Activated naive CD8-positive, alpha-beta T cell treated with anti-CD3 and anti-CD28 coated beads, Interleukin-2, amount 10 ng/mL, durations not matched to agents 7 days and 5 days (primary cell): Measurements from ENCODE around the gene MALT1. TPM values are rescaled to one million over a fixed set of nuclear protein-coding genes. Genes with fewer than 3 reads are reported as not detected.
"Not testable (repeated sequence)": the region's sequence is repeated elsewhere in the genome, so short reads cannot be mapped to it uniquely, and the experiment has no call there.

Experiments used
- ATAC-seq: fragments of 150-1000 bp; cut with Tn5 transposase; one replicate; pipeline ENCODE4 v1.10.0; 2021; ENCODE audit warnings: low read depth, moderate library complexity
- POLR2A ChIA-PET: fragments of 350-600 bp; sonication (Branson Sonifier 250); formaldehyde crosslinking; loops from one replicate; lab custom pipeline; 2021; ENCODE audit warnings: antibody characterized with exemption; lab: Charles Lee
- DNase-seq: peaks from one replicate; pipeline ENCODE4 v3.0.0; 2021
- H3K27ac Mint-ChIP-seq: one replicate; pipeline ENCODE4 v1.8.0; 2022; ENCODE audit warnings: mild to moderate bottlenecking, mixed read lengths
- H3K27me3 Mint-ChIP-seq: one replicate; pipeline ENCODE4 v1.8.0; 2022; ENCODE audit warnings: mild to moderate bottlenecking, moderate library complexity, mixed read lengths
- H3K36me3 Mint-ChIP-seq: one replicate; pipeline ENCODE4 v1.8.0; 2021; ENCODE audit warnings: mild to moderate bottlenecking, mixed read lengths
- H3K4me1 Mint-ChIP-seq: one replicate; pipeline ENCODE4 v1.8.0; 2021; ENCODE audit warnings: mixed read lengths
- H3K4me3 Mint-ChIP-seq: one replicate; pipeline ENCODE4 v1.8.0; 2022; ENCODE audit warnings: mild to moderate bottlenecking, moderate library complexity, mixed read lengths
- H3K9me3 Mint-ChIP-seq: one replicate; pipeline ENCODE4 v1.8.0; 2021; ENCODE audit warnings: mixed read lengths
- total RNA-seq, 2 experiments: library from RNA; stranded (reverse); gene quantifications; one replicate each; pipeline ENCODE4 v1.2.3, GENCODE V29; 2021

The MALT1 gene
- total RNA-seq, 2 experiments from 2014 or later, result 68.6 to 71.6 TPM

DNA sequence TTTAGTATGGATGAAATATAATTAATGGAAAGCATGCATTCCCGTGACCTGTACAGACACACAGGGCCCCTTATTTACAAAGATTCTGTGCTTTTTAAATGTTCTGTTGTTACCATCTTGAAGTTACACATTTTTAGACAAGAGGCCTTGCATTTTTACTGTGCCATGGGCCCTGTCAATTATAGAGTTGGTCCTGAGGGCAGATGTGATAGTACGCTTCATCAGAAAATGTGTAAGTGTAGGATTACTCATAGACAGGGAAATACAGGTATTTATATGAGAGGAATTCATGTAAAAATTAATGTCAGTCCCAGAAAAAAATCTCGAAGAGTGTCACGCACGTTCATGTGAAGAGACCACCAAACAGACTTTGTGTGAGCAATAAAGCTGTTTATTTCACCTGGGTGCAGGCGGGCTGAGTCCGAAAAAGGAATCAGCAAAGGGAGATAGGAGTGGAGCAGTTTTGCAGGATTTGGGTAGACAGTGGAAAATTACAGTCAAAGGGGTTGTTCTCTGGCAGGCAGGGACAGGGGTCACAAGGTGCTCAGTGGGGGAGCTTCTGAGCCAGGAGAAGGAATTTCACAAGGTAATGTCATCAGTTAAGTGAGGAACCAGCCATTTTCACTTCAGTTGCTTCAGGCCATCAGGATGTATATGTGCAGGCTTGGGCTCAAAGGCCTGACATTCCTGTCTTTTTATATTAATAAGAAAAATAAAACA lies 30.2 kb upstream of the MALT1 start:
- Mint-ChIP-seq H3K36me3 (peaks cover 3% of the 10 kb centered on the region), H3K4me3 (no peak overlapping the region), H3K9me3 (peaks cover 2% of the 10 kb centered on the region), H3K27me3 (no peaks in the 10 kb centered on the region), H3K27ac (no peak overlapping the region), H3K4me1 (peaks cover 10% of the 10 kb centered on the region)
- ATAC-seq (no peak), DNase-seq (no peak)
- POLR2A ChIA-PET, result no interaction called here

DNA sequence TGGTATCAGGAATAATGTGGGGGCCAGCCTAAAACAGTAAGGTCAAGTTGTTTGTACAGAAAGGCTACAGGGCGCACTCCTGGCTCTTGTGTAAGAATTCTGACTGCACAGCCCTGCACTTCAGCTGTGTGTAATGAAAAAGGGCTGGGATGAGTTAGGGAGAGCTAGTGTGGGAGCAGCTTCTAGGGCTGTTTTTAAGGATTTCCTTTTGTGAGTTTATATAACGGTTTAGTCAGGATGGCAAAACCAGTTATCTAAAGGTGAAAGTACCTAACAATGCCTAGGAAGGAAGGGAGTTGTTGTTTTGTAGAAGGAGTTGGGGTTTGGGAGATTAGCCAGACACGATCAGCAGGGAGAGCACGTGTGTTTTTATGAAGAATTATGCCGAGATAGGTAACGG lies 27.7 kb upstream of the MALT1 start:
- ATAC-seq, DNase-seq, POLR2A ChIA-PET, H3K4me3 Mint-ChIP-seq, H3K4me1 Mint-ChIP-seq, H3K27ac Mint-ChIP-seq, H3K36me3 Mint-ChIP-seq, H3K9me3 Mint-ChIP-seq, H3K27me3 Mint-ChIP-seq: not testable (repeated sequence)

DNA sequence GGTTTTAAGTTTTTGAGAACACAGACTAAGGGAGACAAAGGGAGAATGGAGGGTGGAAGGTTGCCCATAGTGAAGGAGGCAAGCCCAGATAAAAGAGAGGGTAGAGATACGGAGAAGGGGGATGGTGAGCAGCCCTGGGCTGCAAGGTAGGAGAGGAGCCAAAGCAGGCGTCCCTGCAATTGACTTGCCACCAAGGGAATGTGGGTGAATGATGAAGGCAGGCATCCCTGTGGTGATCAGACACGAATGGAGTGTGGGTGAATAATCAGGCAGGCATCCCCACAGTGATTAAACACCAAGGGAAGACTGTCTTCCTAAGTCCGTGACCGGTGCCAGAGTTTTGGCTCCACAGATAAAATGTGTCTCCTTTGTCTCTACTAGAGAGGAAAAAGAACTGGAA lies 25.9 kb upstream of the MALT1 start:
- peaks cover 11% of the 10 kb centered on the region for H3K36me3 Mint-ChIP-seq
- H3K4me1 Mint-ChIP-seq, result peaks cover 8% of the 10 kb centered on the region
- POLR2A ChIA-PET, result no interaction called here
- DNase-seq (no peak), ATAC-seq (no peak)
- H3K9me3 Mint-ChIP-seq, result peaks cover 3% of the 10 kb centered on the region
- H3K4me3 Mint-ChIP-seq, result no peak overlapping the region
- no peak overlapping the region for H3K27ac Mint-ChIP-seq
- H3K27me3 Mint-ChIP-seq, result no peaks in the 10 kb centered on the region

DNA sequence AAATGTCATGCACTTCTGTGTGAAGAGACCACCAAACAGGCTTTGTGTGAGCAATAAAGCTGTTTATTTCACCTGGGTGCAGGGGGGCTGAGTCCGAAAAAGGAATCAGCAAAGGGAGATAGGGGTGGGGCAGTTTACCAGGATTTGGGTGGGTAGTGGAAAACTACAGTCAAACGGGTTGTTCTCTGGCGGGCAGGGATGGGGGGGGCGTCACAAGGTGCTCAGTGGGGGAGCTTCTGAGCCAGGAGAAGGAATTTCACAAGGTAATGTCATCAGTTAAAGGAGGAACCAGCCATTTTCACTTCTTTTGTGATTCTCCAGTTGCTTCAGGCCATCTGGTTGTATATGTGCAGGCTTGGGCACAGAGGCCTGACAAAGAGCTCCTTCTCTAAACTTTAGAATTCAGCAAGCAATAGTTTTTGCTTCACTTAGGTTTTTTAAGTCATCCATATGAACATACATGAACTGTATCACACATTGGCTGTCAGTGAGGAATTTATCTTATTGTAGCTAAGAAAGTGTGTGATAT lies 24.9 kb upstream of the MALT1 start:
- no peak overlapping the region for H3K27ac Mint-ChIP-seq
- DNase-seq, result no peak
- POLR2A ChIA-PET, result interaction anchor here (2.0 kb wide), 1 partner anchor 25 kb away, joined by 7 read pairs; the partner anchor contains the start of gene MALT1
- peaks cover 11% of the 10 kb centered on the region for H3K36me3 Mint-ChIP-seq
- H3K9me3 Mint-ChIP-seq, result peaks cover 3% of the 10 kb centered on the region
- H3K4me1 Mint-ChIP-seq, result peaks cover 13% of the 10 kb centered on the region
- no peak for ATAC-seq
- no peak overlapping the region for H3K4me3 Mint-ChIP-seq
- no peaks in the 10 kb centered on the region for H3K27me3 Mint-ChIP-seq

DNA sequence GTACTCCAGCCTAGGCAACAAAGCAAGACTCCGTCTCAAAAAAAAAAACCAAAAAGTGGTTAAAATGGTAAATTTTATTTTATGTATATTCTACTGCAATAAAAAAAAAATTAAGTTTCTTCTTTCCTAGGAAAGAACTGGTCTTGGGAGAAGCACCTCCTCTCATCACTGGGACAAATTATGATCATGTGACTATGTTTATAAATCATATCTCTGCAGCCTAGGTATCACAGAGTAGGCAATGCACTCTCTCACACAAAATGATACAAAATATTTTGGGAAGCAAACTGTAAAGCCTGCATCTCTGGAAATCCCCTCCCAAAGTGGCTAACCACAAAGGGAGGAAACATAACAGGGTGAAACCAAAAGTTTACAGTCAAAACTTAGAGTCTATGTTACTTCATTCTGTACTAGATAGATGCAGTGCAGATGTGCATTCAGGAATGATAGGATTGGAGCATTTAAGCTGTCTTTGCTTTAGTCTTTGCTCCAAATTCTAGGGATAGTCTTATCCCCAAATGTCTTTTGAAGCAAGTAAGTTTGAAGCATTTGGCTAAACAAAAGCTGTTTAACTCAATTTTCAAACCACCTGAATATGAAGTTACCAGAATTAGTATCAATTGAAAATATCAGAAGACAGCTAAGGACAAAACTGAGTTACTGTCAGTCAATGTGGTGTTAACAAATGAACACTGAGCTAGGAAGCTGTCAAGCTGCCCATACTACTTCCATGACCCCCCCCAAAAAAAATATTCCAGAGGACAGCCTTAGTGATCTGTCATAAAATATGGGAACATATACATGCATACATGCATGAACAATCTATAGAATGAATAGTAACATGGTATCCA lies 21.1 kb upstream of the MALT1 start:
- peak overlapping the region; percentile 28 for H3K27ac Mint-ChIP-seq
- DNase-seq, result no peak
- peak; percentile 75 for ATAC-seq
- H3K4me1 Mint-ChIP-seq, result peaks cover 32% of the 10 kb centered on the region
- peak overlapping the region; percentile 51 for H3K4me3 Mint-ChIP-seq
- POLR2A ChIA-PET, result interaction anchor here (1.0 kb wide), 1 partner anchor 22 kb away, joined by 3 read pairs; no protein-coding TSS in a partner anchor
- no peaks in the 10 kb centered on the region for H3K27me3 Mint-ChIP-seq
- peaks cover 24% of the 10 kb centered on the region for H3K36me3 Mint-ChIP-seq
- H3K9me3 Mint-ChIP-seq, result peaks cover 8% of the 10 kb centered on the region

DNA sequence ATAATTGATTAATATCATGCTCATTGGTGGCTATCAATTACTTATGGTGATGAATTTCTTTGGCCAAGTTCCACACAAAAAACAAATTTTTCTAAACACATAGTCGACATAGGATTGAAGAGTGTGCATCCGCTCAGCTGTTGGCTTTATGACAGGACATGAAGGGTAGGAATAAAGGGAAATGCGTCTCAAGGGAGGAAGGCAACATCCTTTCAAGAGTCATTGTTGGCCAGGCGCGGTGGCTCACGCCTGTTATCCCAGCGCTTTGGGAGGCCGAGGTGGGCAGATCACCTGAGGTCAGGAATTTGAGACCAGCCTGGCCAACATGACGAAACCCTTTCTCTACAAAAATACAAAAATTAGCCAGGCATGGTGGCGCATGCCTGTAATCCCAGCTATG lies 20.4 kb upstream of the MALT1 start:
- Mint-ChIP-seq H3K27ac (peak overlapping the region; percentile 0), H3K36me3 (peaks cover 24% of the 10 kb centered on the region), H3K4me1 (peaks cover 32% of the 10 kb centered on the region), H3K4me3 (peak overlapping the region; percentile 32)
- H3K27me3 Mint-ChIP-seq, ATAC-seq, H3K9me3 Mint-ChIP-seq, DNase-seq: not testable (repeated sequence)
- POLR2A ChIA-PET, result interaction anchor here (1.0 kb wide), 1 partner anchor 21 kb away, joined by 3 read pairs; no protein-coding TSS in a partner anchor

DNA sequence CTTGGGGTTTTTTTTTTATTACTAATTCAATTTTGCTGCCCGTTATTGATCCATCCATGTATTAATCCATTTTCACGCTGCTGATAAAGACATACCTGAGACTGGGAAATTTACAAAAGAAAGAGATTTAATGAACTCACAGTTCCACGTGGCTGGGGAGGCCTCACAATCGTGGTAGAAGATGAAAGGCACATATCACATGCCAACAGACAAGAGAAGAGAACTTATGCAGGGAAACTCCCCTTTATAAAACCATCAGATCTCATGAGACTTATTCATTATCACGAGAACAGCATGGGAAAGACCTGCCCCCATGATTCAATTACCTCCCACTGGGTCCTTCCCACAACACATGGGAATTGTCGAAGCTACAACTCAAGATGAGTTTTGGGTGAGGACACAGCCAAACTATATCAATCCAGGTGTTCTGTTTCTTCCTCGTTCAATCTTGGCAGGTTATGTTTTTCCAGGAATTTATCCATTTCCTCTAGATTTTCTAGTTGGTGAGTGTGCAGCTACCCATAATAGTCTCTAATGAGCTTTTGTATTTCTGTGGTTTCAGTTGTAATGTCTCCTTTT lies 18.0 kb upstream of the MALT1 start:
- not testable (repeated sequence) for ATAC-seq, H3K27ac Mint-ChIP-seq, H3K4me3 Mint-ChIP-seq, H3K9me3 Mint-ChIP-seq, DNase-seq, H3K27me3 Mint-ChIP-seq
- Mint-ChIP-seq H3K36me3 (peaks cover 20% of the 10 kb centered on the region), H3K4me1 (peaks cover 44% of the 10 kb centered on the region)
- POLR2A ChIA-PET, result interaction anchor here (0.6 kb wide), 1 partner anchor 18 kb away, joined by 4 read pairs; the partner anchor contains the start of gene MALT1

DNA sequence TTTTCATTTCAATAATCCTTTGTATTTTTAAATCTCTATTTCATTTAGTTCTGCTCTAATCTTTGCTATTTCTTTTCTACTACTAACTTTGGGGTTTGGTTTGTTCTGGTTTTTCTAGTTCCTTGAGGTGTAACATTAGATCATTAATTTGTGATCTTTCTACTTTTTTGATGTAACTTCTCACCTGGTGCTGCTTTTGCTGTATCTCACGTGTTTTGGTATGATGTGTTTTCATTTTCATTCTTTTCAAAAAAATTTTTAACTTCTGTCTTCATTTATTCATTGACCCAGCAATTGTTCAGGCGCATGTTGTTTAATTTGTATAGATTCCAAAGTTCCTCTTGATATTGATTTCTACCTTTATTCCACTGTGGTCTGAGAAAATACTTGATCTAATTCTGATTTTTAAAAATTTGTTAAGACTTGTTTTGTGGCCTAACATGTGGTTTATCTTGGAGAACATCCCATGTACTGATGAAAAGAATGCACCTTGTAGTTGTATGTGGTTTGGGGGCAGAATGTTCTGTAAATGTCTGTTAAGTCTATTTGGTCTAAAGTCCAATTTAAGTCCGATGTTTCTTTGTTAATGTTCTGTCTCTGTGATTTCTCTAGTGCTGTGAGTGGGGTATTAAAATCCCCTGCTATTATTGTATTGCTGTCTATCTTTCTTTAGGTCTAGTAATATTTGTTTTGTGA lies 17.3 kb upstream of the MALT1 start:
- H3K27me3 Mint-ChIP-seq, result no peaks in the 10 kb centered on the region
- peak overlapping the region; percentile 38 for H3K4me3 Mint-ChIP-seq
- H3K9me3 Mint-ChIP-seq, result peaks cover 6% of the 10 kb centered on the region
- DNase-seq (no peak), ATAC-seq (no peak)
- peaks cover 18% of the 10 kb centered on the region for H3K36me3 Mint-ChIP-seq
- POLR2A ChIA-PET, result interaction anchor here (0.6 kb wide), 1 partner anchor 18 kb away, joined by 4 read pairs; the partner anchor contains the start of gene MALT1
- H3K27ac Mint-ChIP-seq, result peak overlapping the region; percentile 17
- peaks cover 43% of the 10 kb centered on the region for H3K4me1 Mint-ChIP-seq

DNA sequence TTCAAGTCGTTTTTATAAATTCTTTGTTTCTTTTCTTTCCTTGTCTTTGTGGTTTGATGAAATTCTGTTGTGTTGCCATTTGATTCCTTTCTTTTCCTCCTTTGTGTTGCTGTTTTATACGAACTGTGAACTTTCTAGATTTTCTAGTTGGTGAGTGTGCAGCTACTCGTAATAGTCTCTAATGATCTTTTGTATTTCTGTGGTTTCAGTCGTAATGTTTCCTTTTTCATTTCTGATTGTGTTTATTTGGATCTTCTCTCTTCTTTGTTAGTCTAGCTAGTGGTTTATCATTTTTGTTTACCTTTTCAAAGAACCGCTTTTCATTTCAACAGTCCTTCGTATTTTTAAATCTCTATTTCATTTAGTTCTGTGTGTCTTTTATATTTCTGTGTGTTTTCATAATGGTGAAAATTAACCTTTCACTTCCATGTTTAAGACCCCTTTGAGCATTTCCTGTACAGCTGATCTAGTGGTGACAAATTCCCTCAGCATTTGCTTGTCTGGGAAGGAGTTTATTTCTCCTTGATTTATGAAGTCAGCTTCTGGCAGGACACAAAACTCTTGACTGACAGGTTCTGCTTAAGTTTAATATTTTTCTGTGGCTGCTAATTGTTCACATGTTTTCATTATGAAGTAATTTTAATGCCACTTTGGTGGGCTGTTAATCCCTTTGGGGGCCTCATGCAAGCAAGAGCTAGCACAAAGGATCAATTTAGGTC lies 16.2 kb upstream of the MALT1 start:
- peaks cover 17% of the 10 kb centered on the region for H3K36me3 Mint-ChIP-seq
- ATAC-seq, result no peak
- H3K9me3 Mint-ChIP-seq, result peaks cover 6% of the 10 kb centered on the region
- H3K4me3 Mint-ChIP-seq, result no peak overlapping the region
- H3K27ac Mint-ChIP-seq, result no peak overlapping the region
- no peak for DNase-seq
- peaks cover 44% of the 10 kb centered on the region for H3K4me1 Mint-ChIP-seq
- POLR2A ChIA-PET, result interaction anchor here (0.6 to 7.4 kb wide), 3 partner anchors 12 to 40 kb away, joined by 3 to 111 read pairs (median 4); partner anchors contain the start of gene MALT1
- no peaks in the 10 kb centered on the region for H3K27me3 Mint-ChIP-seq

DNA sequence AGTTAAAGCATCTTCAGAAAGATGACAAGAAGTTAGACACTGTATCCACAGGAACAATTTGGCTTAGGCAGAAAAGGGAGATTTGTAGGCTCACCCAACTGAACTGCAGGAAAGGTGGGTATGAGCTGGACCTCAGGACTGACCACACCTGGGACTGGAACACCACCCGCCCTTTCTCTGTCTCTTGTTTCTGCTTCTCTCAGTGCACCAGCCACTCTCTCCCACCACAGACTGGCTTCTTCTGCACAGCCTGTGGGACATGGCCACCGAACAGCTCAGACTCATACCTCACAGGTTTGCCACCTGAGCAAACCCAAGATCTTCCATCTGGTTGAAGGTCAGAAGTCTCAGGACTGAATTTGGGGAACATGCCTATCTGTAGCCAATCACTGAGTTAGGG lies 14.2 kb upstream of the MALT1 start:
- DNase-seq, result no peak
- ATAC-seq, result no peak
- POLR2A ChIA-PET, result interaction anchor here (2.9 to 7.4 kb wide), 2 partner anchors 14 to 42 kb away, joined by 21 to 111 read pairs; partner anchors contain the start of gene MALT1
- Mint-ChIP-seq H3K4me1 (peaks cover 41% of the 10 kb centered on the region), H3K27ac (peak overlapping the region; percentile 97), H3K4me3 (no peak overlapping the region), H3K9me3 (peaks cover 6% of the 10 kb centered on the region), H3K36me3 (peaks cover 21% of the 10 kb centered on the region), H3K27me3 (no peaks in the 10 kb centered on the region)

DNA sequence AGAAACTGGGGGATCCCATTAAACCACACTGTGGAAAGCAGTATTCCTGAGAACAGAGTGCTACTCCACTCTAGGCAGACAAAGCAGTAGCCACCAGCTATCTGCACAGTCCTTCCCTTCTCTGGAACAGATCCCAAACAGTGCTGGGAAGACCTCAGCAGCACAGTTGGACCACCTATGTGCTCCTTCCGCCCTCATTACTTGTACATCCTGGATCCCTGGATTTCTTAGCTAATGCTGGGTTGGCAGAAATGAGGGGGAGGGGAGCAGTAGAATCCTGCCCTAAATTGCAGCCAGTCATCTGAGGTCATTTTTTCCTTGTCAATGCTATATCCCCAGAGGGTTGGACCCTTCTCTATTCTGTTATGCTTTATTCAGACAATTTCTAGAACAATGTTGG lies 13.8 kb upstream of the MALT1 start:
- Mint-ChIP-seq H3K4me3 (peak overlapping the region; percentile 82), H3K27ac (peak overlapping the region; percentile 97), H3K4me1 (peaks cover 41% of the 10 kb centered on the region), H3K9me3 (peaks cover 6% of the 10 kb centered on the region), H3K36me3 (peaks cover 20% of the 10 kb centered on the region), H3K27me3 (no peaks in the 10 kb centered on the region)
- ATAC-seq (no peak), DNase-seq (no peak)
- POLR2A ChIA-PET, result interaction anchor here (1.0 to 7.4 kb wide), 5 partner anchors 14 to 82 kb away, joined by 3 to 111 read pairs (median 4); partner anchors contain the start of gene MALT1

DNA sequence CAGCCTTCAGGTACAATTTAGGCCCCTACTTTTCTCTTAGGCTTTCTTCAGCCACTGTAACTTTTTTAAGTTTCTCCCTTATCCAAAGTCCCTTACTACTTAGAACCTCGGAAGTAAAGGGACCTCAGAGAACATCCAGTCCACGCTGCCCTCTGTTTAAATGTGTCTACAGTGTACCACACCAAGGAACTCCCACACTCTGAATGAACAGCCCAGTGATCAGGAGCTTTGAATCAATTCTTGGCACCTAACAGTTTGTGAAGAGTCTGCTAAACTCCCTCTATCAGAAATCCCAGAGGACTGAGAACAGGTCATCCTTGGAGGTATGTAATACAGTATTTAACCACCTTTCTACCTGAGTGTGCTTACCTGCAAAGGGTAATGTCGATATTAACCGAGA lies 11.6 kb upstream of the MALT1 start:
- ATAC-seq, result no peak
- H3K36me3 Mint-ChIP-seq, result peaks cover 14% of the 10 kb centered on the region
- no peak for DNase-seq
- peak overlapping the region; percentile 2 for H3K4me3 Mint-ChIP-seq
- POLR2A ChIA-PET, result interaction anchor here (2.9 to 7.4 kb wide), 2 partner anchors 12 to 44 kb away, joined by 21 to 111 read pairs; partner anchors contain the start of gene MALT1
- no peaks in the 10 kb centered on the region for H3K27me3 Mint-ChIP-seq
- H3K4me1 Mint-ChIP-seq, result peaks cover 26% of the 10 kb centered on the region
- no peak overlapping the region for H3K27ac Mint-ChIP-seq
- peaks cover 4% of the 10 kb centered on the region for H3K9me3 Mint-ChIP-seq
